Measurements from ENCODE around the gene SLC22A4. TPM values are rescaled to one million over a fixed set of nuclear protein-coding genes. Genes with fewer than 3 reads are reported as not detected.

SLC22A4 gene
- polyA plus RNA-seq, 1 experiment = 19.3 TPM

GRCh38 chr5:132294728-132295504 lies 722 bp downstream of the SLC22A4 start:
- no peak for TF ChIP-seq CTCF (IDR thresholded peaks at IDR 0.05; ENCODE audit: insufficient read depth, low read depth, low read length)
- Histone ChIP-seq H3K4me3 (ENCODE audit: low read depth, low read length) (peak overlapping the region; percentile 62), H3K27me3 (ENCODE audit: control insufficient read depth, insufficient read depth, low read length) (no peaks in the 10 kb centered on the region), H3K36me3 (ENCODE audit: control insufficient read depth, insufficient read depth, low read length) (0 out of 2 replicates have a peak, but pooled peaks cover 1% of the 10 kb centered on the region)
- POLR2A ChIA-PET = interaction anchor here (1.2 kb wide), 1 partner anchor 18 kb away, joined by 3 read pairs; no protein-coding TSS in a partner anchor
- peak; percentile 69 for DNase-seq (ENCODE audit: low read depth)
- CTCF ChIA-PET = interaction anchor here (0.6 to 6.9 kb wide), 6 partner anchors 31 to 200 kb away, joined by 3 to 38 read pairs (median 6); partner anchors contain the start of gene P4HA2

- peak overlapping the region; percentile 62 for H3K4me3 ChIP-seq (ENCODE audit: low read depth, low read length)
- H3K36me3 ChIP-seq (ENCODE audit: control insufficient read depth, insufficient read depth, low read length) = 0 out of 2 replicates have a peak, but pooled peaks cover 1% of the 10 kb centered on the region
- DNase-seq (ENCODE audit: low read depth) = no peak
- ChIA-PET CTCF (interaction anchor here (1.0 to 6.9 kb wide), 4 partner anchors 14 to 106 kb away, joined by 3 to 38 read pairs (median 6); no protein-coding TSS in a partner anchor), POLR2A (no interaction called here)
- H3K27me3 ChIP-seq (ENCODE audit: control insufficient read depth, insufficient read depth, low read length) = no peaks in the 10 kb centered on the region
- TF ChIP-seq CTCF (IDR thresholded peaks at IDR 0.05; ENCODE audit: insufficient read depth, low read depth, low read length) = no peak
These were observed 1.6 kb downstream of the SLC22A4 start for GRCh38 chr5:132295505-132296411.

- H3K4me3 ChIP-seq (ENCODE audit: low read depth, low read length) = 0 out of 2 replicates have a peak overlapping the region, but pooled peaks have one; percentile 0
- POLR2A ChIA-PET = no interaction called here
- CTCF ChIA-PET = interaction anchor here (1.0 to 6.9 kb wide), 4 partner anchors 13 to 107 kb away, joined by 3 to 38 read pairs (median 6); no protein-coding TSS in a partner anchor
- no peaks in the 10 kb centered on the region for H3K27me3 ChIP-seq (ENCODE audit: control insufficient read depth, insufficient read depth, low read length)
- no peak for TF ChIP-seq CTCF (IDR thresholded peaks at IDR 0.05; ENCODE audit: insufficient read depth, low read depth, low read length)
- no peak for DNase-seq (ENCODE audit: low read depth)
- 0 out of 2 replicates have a peak, but pooled peaks cover 1% of the 10 kb centered on the region for H3K36me3 ChIP-seq (ENCODE audit: control insufficient read depth, insufficient read depth, low read length)
These were observed 2.3 kb downstream of the SLC22A4 start for GRCh38 chr5:132296412-132297016.

- TF ChIP-seq CTCF (IDR thresholded peaks at IDR 0.05; ENCODE audit: insufficient read depth, low read depth, low read length) = no peak
- DNase-seq (ENCODE audit: low read depth) = no peak
- Histone ChIP-seq H3K4me3 (ENCODE audit: low read depth, low read length) (no peak overlapping the region), H3K36me3 (ENCODE audit: control insufficient read depth, insufficient read depth, low read length) (0 out of 2 replicates have a peak, but pooled peaks cover 2% of the 10 kb centered on the region), H3K27me3 (ENCODE audit: control insufficient read depth, insufficient read depth, low read length) (no peaks in the 10 kb centered on the region)
- ChIA-PET POLR2A (no interaction called here), CTCF (interaction anchor here (1.2 to 6.9 kb wide), 3 partner anchors 12 to 59 kb away, joined by 3 to 38 read pairs (median 8); no protein-coding TSS in a partner anchor)
These were observed 3.2 kb downstream of the SLC22A4 start for GRCh38 chr5:132297211-132297940.
